H1 (cell line): ENCODE data around the gene TAF4. TPM values are rescaled to one million over a fixed set of nuclear protein-coding genes. Genes with fewer than 3 reads are reported as not detected.

Experiments
- EZH2 ChIP-seq: fragments of 200-600 bp; sonication (generic); IDR thresholded peaks from 2 replicates; pipeline ENCODE4 v1.7.1; 2012; ENCODE audit warnings: low read depth, mild to moderate bottlenecking, moderate library complexity, low read length, inconsistent platforms; ENCODE audit not compliant: severe bottlenecking
- POLR2AphosphoS5 ChIP-seq: IDR thresholded peaks from 2 replicates; pipeline ENCODE4 v1.6.1; 2011; ENCODE audit warnings: low read depth, low read length
- SAP30 ChIP-seq: fragments of 300-600 bp; sonication (generic); IDR thresholded peaks from 2 replicates; pipeline ENCODE4 v1.7.1; 2012; ENCODE audit warnings: low read length, moderate library complexity, mild to moderate bottlenecking, inconsistent platforms; ENCODE audit not compliant: insufficient read depth, insufficient replicate concordance
- SIX5 ChIP-seq: IDR thresholded peaks from 2 replicates; pipeline ENCODE4 v1.6.1; 2011; ENCODE audit warnings: mild to moderate bottlenecking, low read depth, low read length
- polyA plus RNA-seq, 7 experiments: library from polyadenylated mRNA; depleted of rRNA in 3 of 7; stranded (reverse) in 5 of 7; unstranded in 2 of 7; fragments of >200 nt in 5 of 7; fragments of 200-250 nt in 2 of 7; gene quantifications; 1 replicate in 5 of 7; 2 replicates in 1 of 7; 4 replicates in 1 of 7; pipeline versions ENCODE4 v1.2.1 to v1.2.3, GENCODE V29; 2011 to 2013; ENCODE audit warnings: missing spikeins in 2 of 7, mixed read lengths in 2 of 7
- total RNA-seq: library from RNA; stranded (reverse); fragmentation: NEBNext Ultra II Directional; extraction: Animal tissue kit (Norgen Biotek cat#: 25700); gene quantifications from 2 replicates; pipeline ENCODE4 v1.2.1, GENCODE V29; 2021
- TF ChIP-seq, protein P1 (sequence below): IDR thresholded peaks from 2 replicates; pipeline ENCODE4 v1.6.1; 2012; ENCODE audit warnings: inconsistent platforms
- TF ChIP-seq, protein P2 (sequence below): IDR thresholded peaks from 2 replicates; pipeline ENCODE4 v1.6.1; 2012; ENCODE audit warnings: inconsistent platforms

The TAF4 gene
- total and polyA plus RNA-seq, 2 of the 8 experiments (the other 6 are each of a cell fraction or from before 2014, with no cell fraction given): 16.0 to 30.1 TPM

DNA sequence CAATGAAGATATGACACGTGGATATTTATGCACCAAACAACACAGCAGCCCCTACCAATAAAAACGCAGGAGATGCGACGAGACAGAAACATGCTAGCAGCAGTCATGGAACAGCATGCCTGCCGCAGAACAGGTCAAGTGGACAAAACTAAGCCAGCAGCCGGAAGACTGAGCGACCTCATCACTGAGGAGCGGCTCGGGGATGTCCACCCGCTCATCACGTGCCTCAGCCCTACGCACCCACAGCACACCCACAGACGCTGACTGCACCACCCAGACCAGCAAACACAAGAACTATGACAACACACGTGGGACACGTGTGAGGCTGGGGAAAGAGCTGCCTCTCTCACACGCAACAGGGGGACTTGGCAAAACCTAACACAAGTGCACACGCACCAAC lies 81.7 kb downstream of the TAF4 start (continued):
- no peak for TF ChIP-seq EZH2
- no peak for TF ChIP-seq SAP30
- no peak for TF ChIP-seq POLR2AphosphoS5
- TF ChIP-seq, protein P1, sequence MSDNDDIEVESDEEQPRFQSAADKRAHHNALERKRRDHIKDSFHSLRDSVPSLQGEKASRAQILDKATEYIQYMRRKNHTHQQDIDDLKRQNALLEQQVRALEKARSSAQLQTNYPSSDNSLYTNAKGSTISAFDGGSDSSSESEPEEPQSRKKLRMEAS: no peak
- TF ChIP-seq, protein P2, sequence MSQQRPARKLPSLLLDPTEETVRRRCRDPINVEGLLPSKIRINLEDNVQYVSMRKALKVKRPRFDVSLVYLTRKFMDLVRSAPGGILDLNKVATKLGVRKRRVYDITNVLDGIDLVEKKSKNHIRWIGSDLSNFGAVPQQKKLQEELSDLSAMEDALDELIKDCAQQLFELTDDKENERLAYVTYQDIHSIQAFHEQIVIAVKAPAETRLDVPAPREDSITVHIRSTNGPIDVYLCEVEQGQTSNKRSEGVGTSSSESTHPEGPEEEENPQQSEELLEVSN: no peak
- no peak for TF ChIP-seq SIX5
